Fibroblast of the aortic adventitia (primary cell): Measurements from ENCODE around the gene RPUSD1. TPM values are rescaled to one million over a fixed set of nuclear protein-coding genes. Genes with fewer than 3 reads are reported as not detected.

Experiments
- DNase-seq: peaks from one replicate; pipeline ENCODE4 v3.0.0-alpha.2; 2010; ENCODE audit warnings: low read depth
- H3K4me3 ChIP-seq: 2 replicates; pipeline ENCODE4 v1.5.1; 2011; ENCODE audit warnings: low read depth, mild to moderate bottlenecking, control low read depth, low read length, moderate library complexity
- total RNA-seq: library from RNA; depleted of rRNA; stranded (reverse); fragments of >200 nt; gene quantifications from 2 replicates; pipeline ENCODE4 v1.2.3, GENCODE V29; 2012; ENCODE audit warnings: low replicate concordance
- TF ChIP-seq, protein P1 (sequence below): IDR thresholded peaks from 2 replicates; pipeline ENCODE4 v1.5.1; 2011; ENCODE audit warnings: mild to moderate bottlenecking, low read length, control low read depth, inconsistent platforms; ENCODE audit not compliant: insufficient read depth

Gene RPUSD1
- total RNA-seq, 1 donor, result 20.3 TPM

DNA sequence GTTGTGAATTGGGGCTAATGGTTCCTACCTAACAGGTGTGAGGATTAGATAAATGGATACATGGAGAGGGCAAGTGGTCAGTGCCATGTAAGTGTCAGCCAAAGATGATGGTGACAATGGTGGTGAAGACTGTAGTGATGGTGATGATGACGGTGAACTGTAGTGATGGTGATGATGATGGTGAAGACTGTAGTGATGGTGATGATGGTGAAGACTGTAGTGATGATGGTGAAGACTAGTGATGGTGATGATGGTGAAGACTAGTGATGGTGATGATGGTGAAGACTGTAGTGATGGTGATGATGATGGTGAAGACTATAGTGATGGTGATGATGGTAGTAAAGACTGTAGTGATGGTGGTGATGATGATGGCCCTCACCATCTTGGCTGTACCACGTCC, 30.4 kb upstream of the RPUSD1 start:
- TF ChIP-seq, protein P1, sequence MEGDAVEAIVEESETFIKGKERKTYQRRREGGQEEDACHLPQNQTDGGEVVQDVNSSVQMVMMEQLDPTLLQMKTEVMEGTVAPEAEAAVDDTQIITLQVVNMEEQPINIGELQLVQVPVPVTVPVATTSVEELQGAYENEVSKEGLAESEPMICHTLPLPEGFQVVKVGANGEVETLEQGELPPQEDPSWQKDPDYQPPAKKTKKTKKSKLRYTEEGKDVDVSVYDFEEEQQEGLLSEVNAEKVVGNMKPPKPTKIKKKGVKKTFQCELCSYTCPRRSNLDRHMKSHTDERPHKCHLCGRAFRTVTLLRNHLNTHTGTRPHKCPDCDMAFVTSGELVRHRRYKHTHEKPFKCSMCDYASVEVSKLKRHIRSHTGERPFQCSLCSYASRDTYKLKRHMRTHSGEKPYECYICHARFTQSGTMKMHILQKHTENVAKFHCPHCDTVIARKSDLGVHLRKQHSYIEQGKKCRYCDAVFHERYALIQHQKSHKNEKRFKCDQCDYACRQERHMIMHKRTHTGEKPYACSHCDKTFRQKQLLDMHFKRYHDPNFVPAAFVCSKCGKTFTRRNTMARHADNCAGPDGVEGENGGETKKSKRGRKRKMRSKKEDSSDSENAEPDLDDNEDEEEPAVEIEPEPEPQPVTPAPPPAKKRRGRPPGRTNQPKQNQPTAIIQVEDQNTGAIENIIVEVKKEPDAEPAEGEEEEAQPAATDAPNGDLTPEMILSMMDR, result no peak
- H3K4me3 ChIP-seq, result no peak overlapping the region
- no peak for DNase-seq

DNA sequence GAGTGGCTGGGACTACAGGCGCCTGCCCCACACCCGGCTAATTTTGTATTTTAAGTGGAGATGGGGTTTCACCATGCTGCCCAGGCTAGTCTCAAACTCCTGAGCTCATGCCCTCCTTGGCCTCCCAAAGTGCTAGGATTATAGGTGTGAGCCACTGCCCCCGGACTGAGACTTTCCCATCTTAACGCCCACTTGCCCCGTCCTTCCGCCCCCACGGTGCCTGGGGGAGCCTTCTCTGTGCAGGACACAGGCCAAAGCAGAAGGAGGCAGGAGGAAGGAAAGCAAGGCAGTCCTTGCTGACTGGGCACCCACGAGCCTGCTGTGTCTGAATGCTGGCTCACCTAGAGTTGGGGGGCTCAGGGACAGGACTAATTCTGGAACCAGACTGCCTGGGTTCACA, 30.0 kb upstream of the RPUSD1 start:
- no peak overlapping the region for H3K4me3 ChIP-seq
- TF ChIP-seq, protein P1, result no peak
- no peak for DNase-seq

DNA sequence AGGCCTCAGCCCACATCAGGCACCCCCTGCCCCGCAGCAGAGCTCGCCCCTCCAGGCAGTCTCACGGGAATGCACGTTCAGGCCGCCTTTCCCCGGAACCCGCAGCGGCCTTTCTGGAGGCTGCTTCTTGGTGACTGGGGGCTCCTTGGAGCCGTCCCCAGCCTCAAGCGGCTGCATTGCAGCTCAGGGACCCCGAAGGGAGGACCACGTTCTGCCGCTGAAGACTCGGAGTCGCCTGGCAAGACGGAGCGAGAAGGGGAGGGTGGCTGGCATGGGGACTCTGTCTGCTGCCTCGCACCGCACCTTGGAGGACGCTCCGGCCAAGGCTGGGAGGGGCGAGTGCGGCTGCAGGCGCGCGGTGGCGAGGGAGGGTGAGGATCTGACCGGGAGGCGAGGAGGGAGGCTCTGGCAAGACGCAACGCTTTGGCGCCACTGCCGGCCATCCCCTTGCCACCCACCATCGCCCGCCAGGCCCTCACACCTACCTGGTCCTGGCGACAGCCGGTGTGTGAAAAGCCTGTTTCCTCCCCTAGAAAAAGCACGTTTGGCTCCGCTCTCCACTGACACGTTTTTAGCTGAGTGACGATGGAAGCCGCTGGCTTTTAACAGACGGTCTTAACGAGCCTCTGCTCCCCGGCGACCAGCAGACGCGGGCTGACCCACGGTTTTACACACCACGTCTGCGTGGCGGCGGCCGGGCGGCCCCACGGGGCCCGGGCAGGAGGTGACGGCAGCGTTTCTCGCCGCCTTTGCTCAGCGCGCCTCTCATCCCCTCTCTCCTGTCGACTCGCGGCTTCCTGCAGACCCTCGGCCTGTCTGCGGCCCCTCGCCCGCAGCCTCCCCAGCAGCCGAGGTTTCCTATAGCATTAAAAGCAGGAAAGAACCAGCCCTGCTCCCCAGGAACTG, 29.1 kb upstream of the RPUSD1 start:
- H3K4me3 ChIP-seq, result no peak overlapping the region
- TF ChIP-seq, protein P1, result no peak
- no peak for DNase-seq

DNA sequence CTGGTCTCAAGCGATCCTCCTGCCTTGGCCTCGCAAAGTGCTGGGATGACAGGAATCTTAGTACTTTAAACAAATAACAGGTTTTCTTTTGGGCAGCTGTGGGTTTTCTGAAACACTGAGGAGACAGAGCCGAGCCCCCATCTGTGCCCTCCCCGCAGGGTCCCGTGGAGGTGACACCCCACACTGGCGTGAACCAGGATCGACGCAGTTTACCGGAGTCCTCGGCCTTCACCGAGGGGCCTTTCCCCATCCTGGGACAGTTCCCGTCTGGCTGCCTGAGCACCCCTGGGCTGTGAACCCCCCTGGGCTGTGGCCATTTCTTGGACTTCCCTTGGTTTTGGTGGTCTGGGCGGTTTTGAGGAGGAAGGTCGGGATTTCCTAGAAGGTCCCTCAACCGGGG, 27.7 kb upstream of the RPUSD1 start:
- TF ChIP-seq, protein P1, result no peak
- no peak for DNase-seq
- no peak overlapping the region for H3K4me3 ChIP-seq

DNA sequence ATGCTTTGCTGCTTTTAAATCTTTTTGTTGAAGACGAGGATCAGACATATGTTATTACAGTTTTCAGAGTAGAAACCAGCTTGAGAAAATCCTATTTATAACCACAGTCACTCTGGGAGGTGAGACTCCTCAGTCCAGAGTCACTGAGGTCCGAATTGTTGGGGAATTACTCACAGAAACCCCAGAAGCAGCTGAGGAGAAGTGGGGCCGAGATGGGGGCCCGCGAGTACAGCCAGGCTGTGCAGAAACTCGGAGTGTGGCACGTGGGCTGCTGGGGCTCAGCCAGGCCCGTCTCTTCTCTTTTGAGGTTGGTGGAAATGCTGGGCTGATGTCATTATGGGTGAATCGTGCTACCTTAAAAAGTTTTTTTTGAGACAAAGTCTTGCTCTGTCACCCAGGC, 26.8 kb upstream of the RPUSD1 start:
- TF ChIP-seq, protein P1, result no peak
- H3K4me3 ChIP-seq, result no peak overlapping the region
- peak; percentile 17 for DNase-seq

DNA sequence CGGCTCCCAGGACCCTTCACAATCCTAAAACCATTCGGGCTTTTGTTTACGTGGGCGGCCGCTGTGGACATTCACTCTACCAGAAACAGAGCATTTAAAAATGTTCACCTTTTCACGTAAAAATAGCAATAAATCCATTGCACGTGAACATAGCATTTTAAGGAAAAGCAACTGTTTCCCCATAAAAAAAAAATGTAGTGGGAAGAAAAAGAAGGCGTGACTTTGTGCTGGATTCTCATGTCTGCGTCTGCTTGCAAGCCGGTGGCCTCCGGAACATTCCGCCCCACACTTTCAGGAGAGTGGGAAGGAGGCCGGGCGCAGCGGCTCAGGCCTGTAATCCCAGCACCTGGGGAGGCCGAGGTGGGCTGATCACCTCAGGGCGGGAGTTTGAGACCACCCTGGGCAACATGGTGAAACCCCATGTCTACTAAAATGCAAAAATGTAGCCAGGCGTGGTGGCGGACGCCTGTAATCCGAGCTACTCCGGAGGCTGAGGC, 25.8 kb upstream of the RPUSD1 start:
- TF ChIP-seq, protein P1, result no peak
- DNase-seq, result no peak
- H3K4me3 ChIP-seq, result no peak overlapping the region
